ENCODE measurements around the gene ATP8A2.

ATP8A2 gene

DNA sequence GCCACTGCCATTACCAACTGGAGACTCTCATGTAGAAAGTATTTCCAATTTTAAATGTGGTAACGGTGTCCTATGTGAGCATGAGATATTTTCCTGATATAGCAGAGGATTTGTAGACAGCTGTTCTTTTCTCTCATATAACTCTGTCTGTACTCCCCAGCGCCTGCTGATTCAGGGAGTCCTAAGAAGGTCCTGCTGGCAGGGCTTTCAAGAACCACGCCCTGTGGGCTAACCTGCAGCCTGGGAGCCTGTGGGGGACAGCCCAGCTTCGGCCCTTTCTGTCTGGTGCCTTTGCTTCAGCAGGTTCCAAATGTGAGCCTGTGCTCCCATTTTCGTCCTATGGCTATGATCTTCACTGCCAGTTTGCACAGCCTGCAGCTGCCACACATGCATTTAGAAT lies 316.8 kb downstream of the ATP8A2 start:
- DNase-seq: no peak

GRCh38 chr13:25689539-25689938 lies 317.8 kb downstream of the ATP8A2 start:
- no peak for DNase-seq

- no peak for DNase-seq
Observed at GRCh38 chr13:25690582-25690981, 318.8 kb downstream of the ATP8A2 start.

GRCh38 chr13:25691654-25692053 lies 319.9 kb downstream of the ATP8A2 start:
- no peak for DNase-seq

GRCh38 chr13:25692099-25692498 lies 320.3 kb downstream of the ATP8A2 start:
- no peak for DNase-seq

DNA sequence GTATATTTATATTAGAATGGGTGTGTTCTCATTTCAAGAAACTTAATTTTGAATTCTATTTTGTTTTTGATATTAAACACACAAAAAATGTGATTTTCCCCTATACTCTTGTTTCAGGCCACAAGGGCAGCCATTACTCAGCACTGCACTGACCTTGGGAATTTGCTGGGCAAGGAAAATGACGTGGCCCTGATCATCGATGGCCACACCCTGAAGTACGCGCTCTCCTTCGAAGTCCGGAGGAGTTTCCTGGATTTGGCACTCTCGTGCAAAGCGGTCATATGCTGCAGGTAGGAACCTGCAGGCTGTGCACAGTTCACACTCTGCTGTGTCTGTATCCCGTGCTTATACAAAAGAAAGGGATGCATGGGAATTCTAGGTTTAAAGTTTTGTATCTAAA lies 327.3 kb downstream of the ATP8A2 start:
- DNase-seq: no peak

- no peak for DNase-seq
Observed at GRCh38 chr13:25699600-25699999, 327.8 kb downstream of the ATP8A2 start.

DNA sequence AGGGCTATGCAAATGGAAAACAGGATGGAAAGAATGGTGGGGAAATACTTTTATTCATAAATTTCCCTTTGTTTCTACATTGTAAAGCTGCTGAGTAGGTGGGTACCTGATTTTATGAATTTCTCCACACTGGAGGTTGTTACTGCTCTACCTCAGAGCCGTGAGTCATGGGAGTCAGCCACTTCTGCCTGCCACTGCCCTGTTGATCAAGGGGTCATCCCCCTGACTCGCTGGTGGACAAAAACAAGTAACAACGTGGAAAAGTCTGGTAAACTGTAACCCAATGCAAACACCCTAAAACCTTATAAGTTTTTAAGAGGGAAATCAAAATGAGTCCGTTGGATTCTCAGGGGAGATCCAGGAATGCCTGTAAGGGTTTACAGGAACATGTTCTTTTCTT lies 329.5 kb downstream of the ATP8A2 start:
- no peak for DNase-seq

- no peak for DNase-seq
Observed at GRCh38 chr13:25702386-25702785, 330.6 kb downstream of the ATP8A2 start.

DNA sequence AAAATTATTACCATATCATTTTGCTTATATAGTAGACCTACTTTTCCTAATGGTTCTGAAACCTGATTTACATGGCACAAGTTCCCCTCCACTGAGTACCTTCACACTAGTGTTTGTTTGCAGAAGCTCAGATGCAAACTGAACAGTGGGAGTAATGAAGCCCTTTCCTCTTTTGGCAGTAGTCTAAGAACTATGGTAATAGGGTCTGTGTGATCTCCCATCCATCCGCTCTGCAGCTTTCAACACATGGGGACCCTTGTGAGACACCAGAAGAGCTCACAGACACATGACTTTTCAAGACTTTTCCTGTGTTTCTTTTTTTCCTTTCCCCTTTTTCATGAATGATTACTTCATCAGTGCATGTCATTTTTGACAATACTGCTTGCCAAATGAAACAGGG lies 336.0 kb downstream of the ATP8A2 start:
- no peak for DNase-seq

- no peak for DNase-seq
Observed at GRCh38 chr13:25708268-25708667, 336.5 kb downstream of the ATP8A2 start.

GRCh38 chr13:25709088-25709487 lies 337.3 kb downstream of the ATP8A2 start:
- no peak for DNase-seq

DNA sequence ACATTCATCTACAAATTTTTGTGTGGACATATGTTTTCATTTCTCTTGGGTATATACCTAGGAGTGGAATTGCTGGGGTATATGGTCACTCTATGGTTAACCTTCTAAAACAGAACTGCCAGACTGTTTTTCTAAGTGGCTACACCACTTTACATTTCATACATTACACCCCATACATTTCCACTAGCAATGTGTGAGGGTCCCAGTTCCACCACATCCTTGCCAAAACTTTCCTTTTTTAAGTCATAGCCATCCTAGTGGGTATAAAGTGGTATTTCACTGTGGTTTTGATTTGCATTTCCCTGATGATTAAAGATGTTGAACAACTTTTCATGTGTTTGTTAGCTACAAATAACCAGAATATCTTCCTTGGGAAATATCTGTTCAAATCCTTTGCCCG lies 344.0 kb downstream of the ATP8A2 start:
- DNase-seq: no peak

- DNase-seq: no peak
Observed at GRCh38 chr13:25717666-25718197, 346.0 kb downstream of the ATP8A2 start.

- no peak for DNase-seq
Observed at GRCh38 chr13:25719666-25720065, 347.9 kb downstream of the ATP8A2 start.

DNA sequence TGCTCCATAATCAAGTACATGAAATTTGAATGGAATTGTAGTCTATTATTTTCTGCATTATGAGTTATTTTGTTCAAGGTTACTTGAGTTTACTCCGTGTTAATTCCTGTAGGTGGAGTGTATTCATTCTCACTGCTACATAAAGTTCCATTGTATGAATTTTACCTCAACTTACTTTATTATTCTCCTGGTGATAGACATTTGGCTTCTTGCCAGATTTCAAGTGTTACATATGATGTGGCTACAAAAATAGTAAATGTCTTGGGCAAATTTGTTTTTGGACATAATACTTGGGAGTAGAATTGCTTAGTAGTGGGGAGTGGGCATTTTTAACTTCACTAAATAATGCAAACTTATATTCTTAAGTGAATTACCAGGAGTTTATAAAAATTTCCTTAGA lies 351.1 kb downstream of the ATP8A2 start:
- no peak for DNase-seq

- no peak for DNase-seq
Observed at GRCh38 chr13:25725104-25725503, 353.3 kb downstream of the ATP8A2 start.

DNA sequence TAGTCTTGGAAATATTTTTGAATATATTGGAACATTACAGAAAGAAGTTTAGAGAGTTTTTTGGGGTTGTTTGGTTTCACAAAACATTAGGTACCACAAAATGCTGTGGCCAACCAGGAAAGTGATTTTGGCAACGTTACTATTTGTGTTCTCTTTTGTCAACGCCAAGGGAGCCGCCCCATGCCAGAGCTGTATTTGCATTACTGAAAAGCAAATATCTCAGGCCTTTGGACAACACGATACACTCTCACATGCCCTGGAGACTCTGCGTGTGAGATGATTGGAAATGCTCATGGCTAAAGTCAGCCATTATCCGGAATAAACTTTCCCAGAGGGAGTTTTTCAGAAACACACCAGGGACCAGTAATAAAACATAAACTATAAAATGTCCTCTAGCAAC lies 355.5 kb downstream of the ATP8A2 start:
- no peak for DNase-seq

DNA sequence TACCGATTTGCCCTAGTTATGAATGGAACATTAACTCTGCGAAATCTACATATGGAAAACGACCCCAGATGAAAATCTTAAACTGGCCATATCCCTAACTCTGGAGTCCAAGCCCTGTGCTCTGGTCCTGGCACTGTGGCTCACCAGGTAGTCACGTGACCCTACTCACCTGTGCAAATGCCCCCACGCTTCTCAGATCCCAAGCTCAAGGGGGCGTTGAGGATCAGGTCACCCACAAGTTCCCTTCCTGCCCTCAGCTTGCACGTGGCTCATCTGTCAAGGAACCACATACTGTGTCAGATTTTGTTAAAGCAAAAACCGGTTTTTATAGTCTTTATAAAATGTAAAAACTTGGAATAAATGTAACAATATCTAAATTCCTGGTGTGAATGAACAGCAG lies 356.0 kb downstream of the ATP8A2 start:
- no peak for DNase-seq

DNA sequence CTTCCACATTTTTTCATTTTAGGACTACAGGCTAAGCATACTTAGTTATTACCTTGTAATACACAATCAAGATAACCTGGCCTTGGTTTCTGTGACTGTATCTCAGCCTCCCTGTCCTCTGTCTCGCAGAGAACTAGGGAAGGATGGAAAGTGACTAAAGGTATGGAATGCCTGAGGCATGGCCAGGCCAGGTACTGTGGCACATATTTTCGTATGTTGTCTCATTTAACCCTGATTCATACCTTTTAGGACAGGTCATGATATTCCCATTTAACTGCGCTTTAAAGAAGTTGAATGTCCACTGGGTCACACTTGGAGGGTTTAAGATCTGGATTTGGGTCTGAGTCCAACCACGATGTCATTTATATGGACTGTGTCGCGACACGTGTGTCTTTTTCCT lies 357.4 kb downstream of the ATP8A2 start:
- DNase-seq: no peak

DNA sequence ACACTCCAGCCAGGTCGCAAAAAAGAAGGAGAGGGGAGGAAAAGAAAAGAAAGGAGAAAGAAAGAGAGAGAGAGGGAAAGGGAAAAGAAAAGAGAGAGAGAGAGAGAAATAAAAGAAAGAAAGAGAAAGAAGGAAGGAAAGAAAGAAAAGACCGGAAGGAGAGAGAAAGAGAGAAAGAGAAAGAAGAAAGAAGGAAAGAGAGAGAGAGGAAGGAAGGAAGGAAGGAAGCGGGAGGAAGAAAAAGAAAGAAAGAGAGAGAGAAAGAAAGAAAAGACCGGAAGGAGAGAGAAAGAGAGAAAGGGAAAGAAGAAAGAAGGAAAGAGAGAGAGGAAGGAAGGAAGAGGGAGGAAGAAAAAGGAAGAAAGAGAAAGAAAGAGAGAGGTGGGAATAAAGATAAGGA lies 359.3 kb downstream of the ATP8A2 start:
- DNase-seq: no peak

DNA sequence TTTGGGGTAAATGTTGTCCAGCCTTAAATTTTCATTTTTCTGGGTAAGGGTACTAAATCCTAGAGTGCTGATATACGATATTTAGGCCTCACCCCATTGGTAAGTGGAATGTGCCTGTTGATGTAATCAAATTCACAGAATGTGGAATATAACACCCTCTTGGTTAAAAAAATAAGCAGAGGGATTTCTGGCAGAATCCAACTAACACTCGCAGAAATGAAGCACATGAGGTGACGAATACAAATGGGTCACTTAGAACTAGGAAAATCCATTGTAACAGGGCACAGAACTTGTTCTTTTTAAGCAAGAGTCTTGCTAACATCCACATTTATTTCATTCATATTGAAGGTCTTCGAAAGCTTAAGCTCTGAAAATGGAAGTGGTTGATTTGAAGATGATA lies 359.8 kb downstream of the ATP8A2 start:
- no peak for DNase-seq

GRCh38 chr13:25732111-25732865 lies 360.5 kb downstream of the ATP8A2 start:
- DNase-seq: no peak

DNA sequence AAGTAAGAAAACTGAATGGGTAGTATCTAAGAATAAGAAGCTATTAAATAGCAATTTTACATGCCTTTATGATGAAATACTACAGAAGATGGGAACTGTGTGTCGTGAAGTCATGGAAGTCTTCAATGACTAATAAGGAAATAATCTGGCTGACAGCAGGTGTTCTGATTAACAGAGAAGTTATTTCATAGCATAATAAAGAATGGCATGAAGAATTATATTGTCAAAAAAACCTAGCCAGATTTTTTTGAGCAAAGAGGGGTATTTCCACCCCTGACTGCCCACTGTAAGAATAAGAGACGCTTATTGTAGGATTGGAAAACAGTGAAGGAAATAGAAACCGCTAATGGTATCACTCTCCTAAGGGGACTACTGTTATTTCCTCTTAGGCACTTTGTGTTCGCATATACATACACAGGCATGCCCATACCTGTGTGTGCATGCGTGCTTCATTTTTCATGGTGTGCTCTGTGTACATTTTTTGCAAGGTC lies 361.3 kb downstream of the ATP8A2 start:
- no peak for DNase-seq
